ENCODE results near the gene SYT7.

Gene SYT7

DNA sequence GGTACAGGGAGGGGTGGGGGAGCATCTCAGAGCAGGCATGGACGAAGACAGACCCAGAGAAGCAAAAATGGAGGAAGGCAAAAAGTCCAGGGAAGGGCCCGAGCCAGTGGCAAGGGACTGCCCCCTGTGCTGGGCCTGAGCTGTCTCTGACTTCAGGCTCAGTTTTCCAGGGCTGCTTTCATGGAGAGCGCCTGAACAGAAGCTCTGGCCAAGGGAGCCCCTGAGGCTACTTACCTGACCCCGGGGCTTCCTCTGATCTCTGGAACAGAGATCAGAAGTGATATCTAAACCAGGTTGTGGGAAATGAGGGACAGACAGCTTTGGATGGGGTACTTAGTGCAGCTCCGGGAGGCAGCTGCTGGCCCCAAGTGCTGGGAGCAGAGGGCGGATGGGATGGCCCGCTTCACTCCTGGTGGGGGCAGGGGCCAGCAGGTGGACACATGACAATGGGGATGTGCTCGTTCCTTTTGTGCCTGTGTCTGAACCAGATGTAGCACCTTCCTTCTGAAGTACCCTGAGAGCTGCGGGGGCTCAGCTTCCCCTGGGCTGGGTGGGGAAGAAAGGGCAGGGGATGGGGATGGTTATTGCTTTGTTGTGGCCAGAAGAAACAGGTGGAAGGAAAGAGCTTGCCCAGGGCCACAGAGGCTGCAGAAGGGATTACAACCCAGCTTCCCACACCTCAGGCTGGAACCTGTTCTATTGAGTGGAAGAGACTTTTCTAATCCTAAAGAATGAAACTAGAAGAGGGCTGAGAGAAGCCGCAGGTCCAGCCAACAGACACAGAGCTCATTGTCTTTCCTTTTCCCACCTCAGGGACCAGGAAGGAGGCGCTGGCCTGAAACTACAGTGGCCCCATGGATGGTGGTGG lies 66.6 kb downstream of the SYT7 start:
- H3K27me3 ChIP-seq (ENCODE audit: control insufficient read depth in 1 of 2, insufficient read depth in 2 of 2, low read length in 2 of 2) = no peaks in the 10 kb centered on the region
- H3K4me3 ChIP-seq (ENCODE audit: low read length in 2 of 2) = no peak overlapping the region
- no peaks in the 10 kb centered on the region for H3K36me3 ChIP-seq (ENCODE audit: control insufficient read depth in 2 of 2, insufficient read depth in 2 of 2, low read length in 2 of 2)
- H3K9ac ChIP-seq (ENCODE audit: low read length in 2 of 2) = peak overlapping the region; percentile 28 to 36
- peak overlapping the region; percentile 99 for H3K27ac ChIP-seq (ENCODE audit: low read length)
- H3K4me1 ChIP-seq (ENCODE audit: control insufficient read depth, insufficient read depth, low read length) = peaks cover 53% of the 10 kb centered on the region
- H3K9me3 ChIP-seq (ENCODE audit: control insufficient read depth in 2 of 2, low read length in 2 of 2) = no peaks in the 10 kb centered on the region

DNA sequence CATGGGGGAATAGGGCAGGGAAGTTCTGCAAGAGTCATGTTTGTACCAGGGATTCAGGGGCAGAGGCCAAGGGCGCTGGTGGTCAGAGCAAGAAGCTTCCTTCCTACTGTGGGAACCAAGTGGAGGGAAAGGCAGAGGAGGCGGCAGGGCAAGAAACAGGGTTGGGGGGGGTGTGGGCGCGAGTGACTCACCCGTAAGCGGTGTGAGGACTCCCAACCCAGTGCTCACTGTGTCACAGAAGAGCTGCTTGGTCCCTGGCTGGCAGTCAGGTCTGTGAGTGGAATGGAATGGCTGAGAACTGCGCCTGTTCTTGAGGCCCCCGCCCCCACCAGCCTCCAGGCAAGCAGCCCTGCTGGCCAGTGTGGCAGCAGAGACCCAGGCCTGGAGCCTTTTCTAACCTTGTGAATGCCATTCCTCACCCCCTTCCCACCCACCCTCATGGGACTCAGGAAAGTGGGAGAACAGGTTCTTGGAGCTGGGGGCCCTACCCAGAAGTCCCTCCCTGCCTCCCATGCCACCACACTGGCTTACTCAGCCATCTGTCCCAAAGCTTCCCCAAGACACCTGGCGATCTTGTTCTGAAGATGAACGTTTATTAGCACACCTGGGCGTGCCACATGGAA lies 67.6 kb downstream of the SYT7 start:
- peak overlapping the region; percentile 99 for H3K27ac ChIP-seq (ENCODE audit: low read length)
- no peaks in the 10 kb centered on the region for H3K36me3 ChIP-seq (ENCODE audit: control insufficient read depth in 2 of 2, insufficient read depth in 2 of 2, low read length in 2 of 2)
- no peak overlapping the region for H3K4me3 ChIP-seq (ENCODE audit: low read length in 2 of 2)
- H3K9ac ChIP-seq (ENCODE audit: low read length in 2 of 2) = no peak overlapping the region
- no peaks in the 10 kb centered on the region for H3K27me3 ChIP-seq (ENCODE audit: control insufficient read depth in 1 of 2, insufficient read depth in 2 of 2, low read length in 2 of 2)
- H3K4me1 ChIP-seq (ENCODE audit: control insufficient read depth, insufficient read depth, low read length) = peaks cover 58% of the 10 kb centered on the region
- H3K9me3 ChIP-seq (ENCODE audit: control insufficient read depth in 2 of 2, low read length in 2 of 2) = no peaks in the 10 kb centered on the region

DNA sequence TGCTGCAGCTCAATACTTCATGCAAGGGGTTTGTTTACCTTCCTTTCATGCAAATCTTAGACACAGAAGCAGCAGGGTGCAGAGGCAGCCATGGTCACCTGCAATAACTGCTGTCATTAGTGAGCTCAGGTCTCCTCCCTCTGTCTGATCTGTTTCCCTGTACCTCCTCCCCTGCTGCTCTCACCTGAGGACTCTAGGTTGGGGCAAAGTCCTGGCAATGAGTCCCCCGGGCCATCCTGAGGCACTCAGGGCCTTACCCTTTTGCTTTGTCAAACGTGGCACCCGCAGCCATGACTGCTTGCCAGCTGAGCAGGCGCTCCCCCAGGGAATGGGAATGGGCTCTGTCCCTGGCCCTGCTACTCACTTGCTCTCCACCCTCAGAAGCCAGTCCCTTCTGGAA lies 68.4 kb downstream of the SYT7 start:
- Histone ChIP-seq H3K36me3 (ENCODE audit: control insufficient read depth in 2 of 2, insufficient read depth in 2 of 2, low read length in 2 of 2) (no peaks in the 10 kb centered on the region), H3K27me3 (ENCODE audit: control insufficient read depth in 1 of 2, insufficient read depth in 2 of 2, low read length in 2 of 2) (peaks cover 0 to 2% of the 10 kb centered on the region in 2 donors), H3K9me3 (ENCODE audit: control insufficient read depth in 2 of 2, low read length in 2 of 2) (no peaks in the 10 kb centered on the region), H3K27ac (ENCODE audit: low read length) (peak overlapping the region; percentile 99), H3K4me3 (ENCODE audit: low read length in 2 of 2) (no peak overlapping the region), H3K9ac (ENCODE audit: low read length in 2 of 2) (no peak overlapping the region), H3K4me1 (ENCODE audit: control insufficient read depth, insufficient read depth, low read length) (peaks cover 66% of the 10 kb centered on the region)

DNA sequence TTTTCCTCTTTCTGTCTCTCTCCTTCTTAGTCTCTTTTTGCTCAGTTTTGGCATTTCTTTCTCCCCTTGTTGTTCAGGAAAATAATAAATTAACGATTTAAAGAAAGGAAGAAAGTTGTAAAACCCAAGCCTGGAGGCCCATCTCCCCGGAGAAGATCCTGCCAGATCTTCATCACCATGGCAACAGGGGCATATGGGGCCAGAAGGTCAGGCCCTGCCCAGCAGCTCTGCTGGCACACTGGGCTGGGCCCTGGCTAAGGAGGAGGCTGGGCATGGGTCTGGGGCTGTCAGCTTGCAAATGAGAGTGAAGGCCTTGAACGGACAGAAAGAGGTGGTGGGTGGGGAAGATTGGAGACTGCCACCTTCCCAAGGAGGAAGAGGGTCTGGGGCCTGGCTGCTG lies 69.5 kb downstream of the SYT7 start:
- no peaks in the 10 kb centered on the region for H3K9me3 ChIP-seq (ENCODE audit: control insufficient read depth in 2 of 2, low read length in 2 of 2)
- H3K27ac ChIP-seq (ENCODE audit: low read length) = peak overlapping the region; percentile 99
- H3K36me3 ChIP-seq (ENCODE audit: control insufficient read depth in 2 of 2, insufficient read depth in 2 of 2, low read length in 2 of 2) = no peaks in the 10 kb centered on the region
- peak overlapping the region in 1 of 2 donors; percentile 8 for H3K4me3 ChIP-seq (ENCODE audit: low read length in 2 of 2)
- H3K9ac ChIP-seq (ENCODE audit: low read length in 2 of 2) = peak overlapping the region; percentile 68 to 86
- H3K4me1 ChIP-seq (ENCODE audit: control insufficient read depth, insufficient read depth, low read length) = peaks cover 56% of the 10 kb centered on the region
- H3K27me3 ChIP-seq (ENCODE audit: control insufficient read depth in 1 of 2, insufficient read depth in 2 of 2, low read length in 2 of 2) = peaks cover 0 to 2% of the 10 kb centered on the region in 2 donors

DNA sequence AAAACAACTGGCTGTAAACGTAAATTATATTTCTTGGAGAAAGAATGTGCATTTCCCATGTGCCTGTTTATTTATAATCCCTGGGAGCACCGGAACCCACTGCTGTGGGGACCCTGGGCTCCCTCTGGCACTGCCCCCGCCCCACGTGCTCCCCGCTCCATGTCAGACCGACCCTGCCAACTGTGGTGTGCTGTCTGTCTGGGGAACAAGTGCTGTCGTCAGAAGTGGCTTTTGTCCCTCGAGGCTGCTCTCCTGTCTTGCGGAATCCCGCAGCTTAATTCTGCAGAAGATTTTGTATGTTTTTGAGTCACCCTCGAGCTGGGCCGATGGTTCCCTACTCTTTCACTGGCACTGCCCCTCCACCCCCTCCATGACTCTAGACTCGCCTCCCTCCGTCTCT lies 69.9 kb downstream of the SYT7 start:
- H3K27me3 ChIP-seq (ENCODE audit: control insufficient read depth in 1 of 2, insufficient read depth in 2 of 2, low read length in 2 of 2) = peaks cover 0 to 2% of the 10 kb centered on the region in 2 donors
- H3K36me3 ChIP-seq (ENCODE audit: control insufficient read depth in 2 of 2, insufficient read depth in 2 of 2, low read length in 2 of 2) = no peaks in the 10 kb centered on the region
- peak overlapping the region; percentile 99 for H3K27ac ChIP-seq (ENCODE audit: low read length)

DNA sequence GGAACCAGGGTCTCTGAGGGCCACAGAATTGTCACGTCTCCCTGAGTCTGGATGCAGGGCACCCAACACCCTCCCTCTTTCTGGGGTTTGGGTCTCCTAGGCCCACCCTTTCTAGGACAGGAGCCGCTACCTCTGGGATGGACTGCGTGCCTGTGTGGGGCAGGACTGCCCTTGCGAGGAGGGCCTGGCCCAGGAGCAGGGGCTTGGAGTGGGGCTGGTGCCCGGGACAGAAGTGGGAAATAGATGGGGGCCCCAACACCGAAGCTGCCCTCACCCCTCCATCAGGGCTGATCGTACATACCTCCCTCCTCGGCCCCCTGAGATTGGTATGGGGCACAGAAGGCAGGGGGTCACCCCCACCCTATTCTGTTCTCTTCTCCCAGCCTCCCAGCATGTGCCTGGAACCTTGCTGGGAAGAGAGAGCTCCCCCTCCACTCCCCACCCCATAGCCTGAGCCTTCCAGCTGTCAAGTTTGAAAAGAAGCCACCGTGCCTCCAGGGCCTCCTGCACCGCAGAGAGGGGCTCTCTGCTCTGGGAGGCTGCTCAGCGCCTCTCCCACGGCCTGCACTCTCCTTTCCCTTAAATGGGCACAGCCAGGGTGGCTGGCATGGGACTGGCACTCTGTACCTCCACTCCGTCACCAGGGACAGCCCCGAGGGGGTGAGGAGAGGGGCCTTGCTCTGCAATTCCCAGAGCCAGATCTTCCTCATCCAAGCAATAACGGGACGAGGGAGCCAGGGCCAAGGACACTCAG lies 70.5 kb downstream of the SYT7 start:
- Histone ChIP-seq H3K4me1 (ENCODE audit: control insufficient read depth, insufficient read depth, low read length) (peaks cover 53% of the 10 kb centered on the region), H3K9me3 (ENCODE audit: control insufficient read depth in 2 of 2, low read length in 2 of 2) (no peaks in the 10 kb centered on the region), H3K9ac (ENCODE audit: low read length in 2 of 2) (peak overlapping the region; percentile 68 to 86), H3K36me3 (ENCODE audit: control insufficient read depth in 2 of 2, insufficient read depth in 2 of 2, low read length in 2 of 2) (no peaks in the 10 kb centered on the region), H3K27ac (ENCODE audit: low read length) (peak overlapping the region; percentile 99), H3K27me3 (ENCODE audit: control insufficient read depth in 1 of 2, insufficient read depth in 2 of 2, low read length in 2 of 2) (peaks cover 0 to 2% of the 10 kb centered on the region in 2 donors), H3K4me3 (ENCODE audit: low read length in 2 of 2) (peak overlapping the region; percentile 46 to 74)

More for the DNA sequence above, 69.9 kb downstream of the SYT7 start:
- peak overlapping the region; percentile 68 to 86 for H3K9ac ChIP-seq (ENCODE audit: low read length in 2 of 2)
- peak overlapping the region; percentile 46 to 74 for H3K4me3 ChIP-seq (ENCODE audit: low read length in 2 of 2)
- H3K4me1 ChIP-seq (ENCODE audit: control insufficient read depth, insufficient read depth, low read length) = peaks cover 53% of the 10 kb centered on the region
- no peaks in the 10 kb centered on the region for H3K9me3 ChIP-seq (ENCODE audit: control insufficient read depth in 2 of 2, low read length in 2 of 2)

DNA sequence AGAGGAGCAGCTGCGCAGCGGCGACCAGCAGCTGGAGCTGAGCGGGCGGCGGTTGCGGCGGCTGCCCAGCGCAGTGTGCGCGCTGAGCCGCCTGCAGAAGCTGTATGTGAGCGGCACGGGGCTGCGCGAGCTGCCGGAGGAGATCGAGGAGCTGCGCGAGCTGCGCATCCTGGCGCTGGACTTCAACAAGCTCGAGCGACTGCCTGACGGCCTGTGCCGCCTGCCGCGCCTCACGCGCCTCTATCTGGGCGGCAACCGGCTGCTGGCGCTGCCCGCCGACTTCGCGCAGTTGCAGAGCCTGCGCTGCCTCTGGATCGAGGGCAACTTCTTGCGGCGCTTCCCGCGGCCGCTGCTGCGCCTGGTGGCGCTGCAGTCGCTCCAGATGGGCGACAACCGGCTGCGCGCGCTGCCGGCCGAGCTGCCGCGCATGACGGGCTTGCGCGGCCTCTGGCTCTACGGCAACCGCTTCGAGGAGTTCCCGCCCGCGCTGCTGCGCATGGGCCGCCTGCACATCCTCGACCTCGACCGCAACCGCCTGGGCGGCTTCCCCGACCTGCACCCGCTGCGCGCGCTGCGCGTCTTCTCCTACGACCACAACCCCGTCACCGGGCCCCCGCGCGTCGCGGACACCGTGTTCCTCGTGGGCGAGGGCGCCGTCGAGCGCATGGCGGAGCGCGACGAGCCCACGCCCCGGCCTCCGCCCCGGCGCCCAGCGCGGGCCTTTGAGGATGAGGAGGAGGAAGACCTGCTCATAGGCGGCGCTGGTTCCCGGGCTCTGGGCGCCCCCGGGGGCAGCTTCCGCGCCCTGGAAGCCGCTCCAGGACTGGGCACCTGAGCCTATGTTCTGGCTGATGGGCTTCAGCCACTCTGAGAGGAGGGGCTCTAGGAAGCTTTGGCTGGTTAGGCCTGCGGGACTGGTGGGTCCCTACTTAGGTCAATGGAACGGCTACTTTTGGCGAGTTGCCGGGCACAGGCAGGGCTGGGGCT lies 71.5 kb downstream of the SYT7 start:
- Histone ChIP-seq H3K27ac (ENCODE audit: low read length) (peak overlapping the region; percentile 99), H3K9ac (ENCODE audit: low read length in 2 of 2) (peak overlapping the region; percentile 68 to 86)

DNA sequence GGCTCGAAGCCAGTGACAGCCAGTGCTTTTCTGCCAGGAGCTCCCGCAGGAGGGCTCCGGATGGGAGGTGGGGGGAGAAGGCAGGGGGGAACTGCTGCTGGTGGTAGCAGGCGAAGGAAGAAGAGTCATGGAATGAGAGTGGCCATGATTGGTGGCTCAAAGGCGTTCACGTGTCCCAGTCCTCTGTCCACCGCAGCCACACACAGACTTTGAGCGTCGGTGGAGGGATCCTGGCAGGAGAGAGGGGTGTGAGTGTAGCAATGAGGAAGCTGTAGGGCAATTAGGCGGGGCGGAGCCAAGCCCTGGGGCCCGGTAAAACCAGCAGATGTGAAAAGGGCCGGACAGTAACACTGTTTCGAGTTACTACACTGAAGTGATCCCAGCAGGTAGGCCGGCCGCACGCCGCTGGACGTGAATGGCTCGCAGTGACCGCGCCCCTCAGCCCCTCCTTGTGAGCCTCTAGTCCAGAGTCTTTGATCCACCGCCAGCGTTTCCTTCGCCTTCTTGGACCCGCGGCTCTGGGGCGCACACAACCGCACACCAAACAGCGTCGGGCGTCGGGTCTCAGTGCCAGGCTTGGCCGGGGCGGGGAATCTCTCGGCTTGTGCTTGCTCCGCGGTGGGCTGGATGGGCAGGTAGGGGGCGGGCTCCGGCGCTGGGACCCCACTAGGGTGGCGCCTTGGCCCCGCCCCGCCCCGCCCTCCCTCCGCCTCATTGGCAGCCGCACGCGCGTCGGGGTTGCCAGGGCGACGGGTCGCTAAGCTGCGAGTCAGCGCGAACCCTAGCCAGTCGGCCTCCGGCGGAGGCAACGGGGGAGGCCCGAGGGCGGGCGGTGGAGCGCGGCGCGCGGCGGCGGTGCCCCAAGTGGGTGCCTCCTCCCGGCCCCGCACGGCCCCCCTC lies 72.7 kb downstream of the SYT7 start, which contains the start of gene LRRC10B:
Gene LRRC10B (plus strand): TSS at position 788 of the 900 bp plus-strand sequence. CDS start 250 bp downstream, outside the sequence.
- Histone ChIP-seq H3K9me3 (ENCODE audit: control insufficient read depth in 2 of 2, low read length in 2 of 2) (no peaks in the 10 kb centered on the region), H3K36me3 (ENCODE audit: control insufficient read depth in 2 of 2, insufficient read depth in 2 of 2, low read length in 2 of 2) (no peaks in the 10 kb centered on the region), H3K27ac (ENCODE audit: low read length) (peak within 1 kb of the TSS; percentile 99), H3K27me3 (ENCODE audit: control insufficient read depth in 1 of 2, insufficient read depth in 2 of 2, low read length in 2 of 2) (peaks cover 0 to 2% of the 10 kb centered on the region in 2 donors), H3K9ac (ENCODE audit: low read length in 2 of 2) (peak within 1 kb of the TSS; percentile 68 to 86), H3K4me3 (ENCODE audit: low read length in 2 of 2) (peak within 1 kb of the TSS; percentile 57 to 74), H3K4me1 (ENCODE audit: control insufficient read depth, insufficient read depth, low read length) (peaks cover 46% of the 10 kb centered on the region)

More for the DNA sequence above, 71.5 kb downstream of the SYT7 start:
- peaks cover 0 to 2% of the 10 kb centered on the region in 2 donors for H3K27me3 ChIP-seq (ENCODE audit: control insufficient read depth in 1 of 2, insufficient read depth in 2 of 2, low read length in 2 of 2)
- no peaks in the 10 kb centered on the region for H3K36me3 ChIP-seq (ENCODE audit: control insufficient read depth in 2 of 2, insufficient read depth in 2 of 2, low read length in 2 of 2)
- peak overlapping the region; percentile 57 to 74 for H3K4me3 ChIP-seq (ENCODE audit: low read length in 2 of 2)
- H3K4me1 ChIP-seq (ENCODE audit: control insufficient read depth, insufficient read depth, low read length) = peaks cover 53% of the 10 kb centered on the region
- H3K9me3 ChIP-seq (ENCODE audit: control insufficient read depth in 2 of 2, low read length in 2 of 2) = no peaks in the 10 kb centered on the region

All from stomach smooth muscle (tissue), 2 donors.